ENCODE results near the gene ODF2. TPM values are rescaled to one million over a fixed set of nuclear protein-coding genes. Genes with fewer than 3 reads are reported as not detected.
A peak's percentile ranks its signal among the peaks of the same experiment; 100 is the strongest.

ODF2 gene
- total and polyA plus RNA-seq, 2 of the 8 experiments (the other 6 are each of a cell fraction or from before 2014, with no cell fraction given): 5.6 to 17.9 TPM

- no peak for TF ChIP-seq YY1 (IDR thresholded peaks at IDR 0.05; ENCODE audit: low read depth, low read length)
- TF ChIP-seq TCF12 (IDR thresholded peaks at IDR 0.05; ENCODE audit: low read depth, low read length): no peak
- peak; percentile 73 for TF ChIP-seq ASH2L (IDR thresholded peaks at IDR 0.05; ENCODE audit: low read length)
- TF ChIP-seq SUZ12 (IDR thresholded peaks at IDR 0.05; ENCODE audit: low read length): no peak
- TF ChIP-seq BRCA1 (IDR thresholded peaks at IDR 0.05; ENCODE audit: low read depth, low read length): no peak
- TF ChIP-seq JUN (IDR thresholded peaks at IDR 0.05; ENCODE audit: low read depth, low read length): no peak
- TF ChIP-seq HDAC2 (IDR thresholded peaks at IDR 0.05; ENCODE audit: borderline replicate concordance in 1 of 2, low read depth in 2 of 2, low read length in 2 of 2): no peak
Observed at GRCh38 chr9:128455849-128456612, at the start of gene ODF2 (continued).

Measured in H1 (cell line).